COLO668 (cell line): ENCODE measurements around the gene ARID1B.

ENCODE experiments used
- DNase-seq: peaks from one replicate; lab custom pipeline; 2025; ENCODE audit not compliant: unreplicated experiment; lab: John Stamatoyannopoulos, UW

Gene ARID1B

GRCh38 chr6:156773935-156774852 is 3.0 kb upstream of the ARID1B start:
- DNase-seq = no peak

GRCh38 chr6:156774863-156775405 is 2.2 kb upstream of the ARID1B start:
- DNase-seq = no peak

- no peak for DNase-seq
Observed at GRCh38 chr6:156775717-156776116, 1.5 kb upstream of the ARID1B start.

GRCh38 chr6:156776470-156776839 is 723 bp upstream of the ARID1B start:
- DNase-seq = no peak

- peak; percentile 62 for DNase-seq
Observed at GRCh38 chr6:156777577-156778453, 637 bp downstream of the ARID1B start.

GRCh38 chr6:156778454-156779205 is 1.5 kb downstream of the ARID1B start:
- DNase-seq = peak; percentile 60

- DNase-seq = peak; percentile 60
Observed at GRCh38 chr6:156779206-156780094, 2.3 kb downstream of the ARID1B start.

- DNase-seq = peak; percentile 36
Observed at GRCh38 chr6:156780102-156780641, 3.0 kb downstream of the ARID1B start.

- DNase-seq = no peak
Observed at GRCh38 chr6:156780962-156781853, 4.0 kb downstream of the ARID1B start.

GRCh38 chr6:156781861-156782631 is 4.9 kb downstream of the ARID1B start:
- no peak for DNase-seq

GRCh38 chr6:156782691-156783320 is 5.6 kb downstream of the ARID1B start:
- no peak for DNase-seq

- no peak for DNase-seq
Observed at GRCh38 chr6:156783958-156784357, 6.8 kb downstream of the ARID1B start.

GRCh38 chr6:156786652-156787051 is 9.5 kb downstream of the ARID1B start:
- no peak for DNase-seq

GRCh38 chr6:156787569-156788492 is 10.7 kb downstream of the ARID1B start:
- no peak for DNase-seq

- DNase-seq = no peak
Observed at GRCh38 chr6:156789081-156789943, 12.1 kb downstream of the ARID1B start.
